Loucy (cell line): ENCODE data around the gene ANKDD1B.

Source experiments
- H2AFZ ChIP-seq: fragments of 200-600 bp; sonication (generic); 2 replicates; pipeline ENCODE4 v1.6.0; 2016; ENCODE audit warnings: antibody characterized with exemption, mild to moderate bottlenecking, low read length, moderate library complexity
- H3F3A ChIP-seq: fragments of 200-600 bp; 2 replicates; pipeline ENCODE4 v1.6.0; 2016; ENCODE audit warnings: antibody characterized with exemption, low read depth, mild to moderate bottlenecking
- H3K27me3 ChIP-seq: fragments of 200-600 bp; sonication (generic); 2 replicates; pipeline ENCODE4 v1.6.1; 2014; ENCODE audit warnings: low read length, mild to moderate bottlenecking; ENCODE audit not compliant: insufficient read depth, poor library complexity, severe bottlenecking
- H3K36me3 ChIP-seq: fragments of 200-600 bp; sonication (generic); 2 replicates; pipeline ENCODE4 v1.6.1; 2016; ENCODE audit warnings: low read length; ENCODE audit not compliant: insufficient read depth
- H3K4me1 ChIP-seq: fragments of 200-600 bp; sonication (generic); 2 replicates; pipeline ENCODE4 v1.5.1; 2014; ENCODE audit warnings: low read length, mild to moderate bottlenecking; ENCODE audit not compliant: insufficient read depth, poor library complexity, severe bottlenecking
- H3K4me2 ChIP-seq: fragments of 200-600 bp; sonication (generic); 2 replicates; pipeline ENCODE4 v1.6.0; 2014; ENCODE audit warnings: antibody characterized with exemption, low read length, low read depth, mild to moderate bottlenecking; ENCODE audit not compliant: poor library complexity, severe bottlenecking
- H3K4me3 ChIP-seq: fragments of 200-600 bp; sonication (generic); 2 replicates; pipeline ENCODE4 v1.5.1; 2014; ENCODE audit warnings: low read length, mild to moderate bottlenecking, mixed read lengths; ENCODE audit not compliant: poor library complexity, severe bottlenecking
- H3K79me2 ChIP-seq: fragments of 200-600 bp; sonication (generic); 2 replicates; pipeline ENCODE4 v1.6.1; 2014; ENCODE audit warnings: low read length; ENCODE audit not compliant: insufficient read depth
- H3K9ac ChIP-seq: fragments of 200-600 bp; sonication (generic); 2 replicates; pipeline ENCODE4 v1.6.0; 2014; ENCODE audit warnings: mild to moderate bottlenecking, low read depth, low read length, moderate library complexity; ENCODE audit not compliant: poor library complexity, severe bottlenecking
- H3K9me2 ChIP-seq: fragments of 200-600 bp; sonication (generic); replicated peaks from 2 replicates; pipeline ENCODE4 v1.6.1; 2016; ENCODE audit warnings: low read depth, low read length, mixed read lengths
- H3K9me3 ChIP-seq: fragments of 200-600 bp; sonication (generic); 2 replicates; pipeline ENCODE4 v1.6.1; 2014; ENCODE audit warnings: mild to moderate bottlenecking, antibody characterized with exemption, low read length, low read depth; ENCODE audit not compliant: insufficient read depth
- H4K20me1 ChIP-seq: fragments of 200-600 bp; sonication (generic); 2 replicates; pipeline ENCODE4 v1.6.0; 2014; ENCODE audit warnings: antibody characterized with exemption, low read length, mild to moderate bottlenecking; ENCODE audit not compliant: insufficient read depth, poor library complexity, severe bottlenecking
- EZH2phosphoT487 ChIP-seq: fragments of 200-600 bp; IDR thresholded peaks from 2 replicates; pipeline ENCODE4 v1.6.1; 2018; ENCODE audit warnings: antibody characterized with exemption, mild to moderate bottlenecking, moderate library complexity, borderline replicate concordance
- TF ChIP-seq, protein P1 (sequence below): fragments of 200-600 bp; sonication (generic); conservative IDR thresholded peaks from 2 replicates; pipeline ENCODE4 v1.5.1; 2014; ENCODE audit warnings: mild to moderate bottlenecking, antibody characterized with exemption, low read length

ANKDD1B gene

GRCh38 chr5:75672616-75673015, 61.4 kb downstream of the ANKDD1B start:
- H3K9me3 ChIP-seq, result no peaks in the 10 kb centered on the region
- no peak overlapping the region for H3K9ac ChIP-seq
- TF ChIP-seq, protein P1, sequence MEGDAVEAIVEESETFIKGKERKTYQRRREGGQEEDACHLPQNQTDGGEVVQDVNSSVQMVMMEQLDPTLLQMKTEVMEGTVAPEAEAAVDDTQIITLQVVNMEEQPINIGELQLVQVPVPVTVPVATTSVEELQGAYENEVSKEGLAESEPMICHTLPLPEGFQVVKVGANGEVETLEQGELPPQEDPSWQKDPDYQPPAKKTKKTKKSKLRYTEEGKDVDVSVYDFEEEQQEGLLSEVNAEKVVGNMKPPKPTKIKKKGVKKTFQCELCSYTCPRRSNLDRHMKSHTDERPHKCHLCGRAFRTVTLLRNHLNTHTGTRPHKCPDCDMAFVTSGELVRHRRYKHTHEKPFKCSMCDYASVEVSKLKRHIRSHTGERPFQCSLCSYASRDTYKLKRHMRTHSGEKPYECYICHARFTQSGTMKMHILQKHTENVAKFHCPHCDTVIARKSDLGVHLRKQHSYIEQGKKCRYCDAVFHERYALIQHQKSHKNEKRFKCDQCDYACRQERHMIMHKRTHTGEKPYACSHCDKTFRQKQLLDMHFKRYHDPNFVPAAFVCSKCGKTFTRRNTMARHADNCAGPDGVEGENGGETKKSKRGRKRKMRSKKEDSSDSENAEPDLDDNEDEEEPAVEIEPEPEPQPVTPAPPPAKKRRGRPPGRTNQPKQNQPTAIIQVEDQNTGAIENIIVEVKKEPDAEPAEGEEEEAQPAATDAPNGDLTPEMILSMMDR, result no peak
- no peak for TF ChIP-seq EZH2phosphoT487
- H3K9me2 ChIP-seq, result no peaks in the 10 kb centered on the region
- peaks cover 6% of the 10 kb centered on the region; the same call in 1 of the 2 replicates for H3K36me3 ChIP-seq
- no peaks in the 10 kb centered on the region for H4K20me1 ChIP-seq
- H3K27me3 ChIP-seq, result no peaks in the 10 kb centered on the region
- peaks cover 33% of the 10 kb centered on the region for H3K4me1 ChIP-seq
- peaks cover 8% of the 10 kb centered on the region; the same call in 1 of the 2 replicates for H3F3A ChIP-seq
- no peak overlapping the region for H3K4me3 ChIP-seq
- H2AFZ ChIP-seq, result no peak overlapping the region
- H3K79me2 ChIP-seq, result no peaks in the 10 kb centered on the region
- H3K4me2 ChIP-seq, result no peak overlapping the region

- Histone ChIP-seq H3K27me3 (no peaks in the 10 kb centered on the region), H3K36me3 (peaks cover 6% of the 10 kb centered on the region; the same call in 1 of the 2 replicates), H3F3A (no peaks in the 10 kb centered on the region)
Observed at GRCh38 chr5:75675783-75676182, 64.5 kb downstream of the ANKDD1B start.

GRCh38 chr5:75677607-75678006, 66.4 kb downstream of the ANKDD1B start:
- Histone ChIP-seq H3K9me2 (no peaks in the 10 kb centered on the region), H3K27me3 (no peaks in the 10 kb centered on the region), H3K4me3 (peak overlapping the region; percentile 1), H3K79me2 (no peaks in the 10 kb centered on the region), H3K36me3 (peaks cover 12% of the 10 kb centered on the region; the same call in 1 of the 2 replicates), H3K9me3 (no peaks in the 10 kb centered on the region), H3K9ac (no peak overlapping the region), H2AFZ (no peak overlapping the region), H3K4me1 (peaks cover 12% of the 10 kb centered on the region), H4K20me1 (no peaks in the 10 kb centered on the region), H3K4me2 (peak overlapping the region; percentile 60), H3F3A (0 out of 2 replicates have a peak, but pooled peaks cover 2% of the 10 kb centered on the region)
- TF ChIP-seq EZH2phosphoT487, result no peak
- TF ChIP-seq, protein P1, result no peak

More at GRCh38 chr5:75675783-75676182, 64.5 kb downstream of the ANKDD1B start:
- no peak overlapping the region for H3K4me3 ChIP-seq
- H2AFZ ChIP-seq, result no peak overlapping the region
- no peaks in the 10 kb centered on the region for H3K9me2 ChIP-seq
- H3K4me2 ChIP-seq, result no peak overlapping the region
- no peaks in the 10 kb centered on the region for H3K79me2 ChIP-seq
- no peaks in the 10 kb centered on the region for H3K9me3 ChIP-seq
- no peaks in the 10 kb centered on the region for H4K20me1 ChIP-seq
- no peak overlapping the region for H3K9ac ChIP-seq
- peaks cover 15% of the 10 kb centered on the region for H3K4me1 ChIP-seq
- no peak for TF ChIP-seq EZH2phosphoT487
- TF ChIP-seq, protein P1, result no peak
